SK-N-MC (cell line): ENCODE measurements around the gene MSMB.

ENCODE experiments used
- EZH2 ChIP-seq: fragments of 200-600 bp; sonication (generic); IDR thresholded peaks from one replicate; pipeline ENCODE4 v1.6.1; 2017; ENCODE audit warnings: antibody characterized with exemption
- POLR2AphosphoS5 ChIP-seq: IDR thresholded peaks from 2 replicates; pipeline ENCODE4 v1.6.1; 2012; ENCODE audit warnings: mild to moderate bottlenecking, low read depth, low read length, borderline replicate concordance

GRCh38 chr10:46006219-46006618 lies 39.9 kb downstream of the MSMB start:
- TF ChIP-seq POLR2AphosphoS5 (no peak), EZH2 (no peak)
